GM12878 (cell line): Measurements from ENCODE around the gene SLC34A1. TPM values are rescaled to one million over a fixed set of nuclear protein-coding genes. Genes with fewer than 3 reads are reported as not detected.
"Not testable (repeated sequence)": the region's sequence is repeated elsewhere in the genome, so short reads cannot be mapped to it uniquely, and the experiment has no call there.

Source experiments
- ATAC-seq: fragments of 200-7000 bp; cut with Tn5 transposase; 3 replicates; pipeline ENCODE4 v1.9.1; 2020; ENCODE audit warnings: mild to moderate bottlenecking, moderate library complexity
- BruUV-seq: library from RNA; stranded (reverse); fragments of 400-500 nt; replicated peaks from 2 replicates; lab custom pipeline; 2021; lab: Mats Ljungman, UMichigan
- CTCF ChIA-PET: fragments of 300-600 bp; sonication (Branson Sonifier 250); formaldehyde crosslinking; extraction: SDS; loops from one replicate; lab custom pipeline; 2021; ENCODE audit warnings: inconsistent platforms; lab: Yijun Ruan, JAX
- POLR2A ChIA-PET: fragments of 350-600 bp; formaldehyde crosslinking; extraction: SDS; loops from one replicate; lab custom pipeline; 2021; ENCODE audit warnings: inconsistent platforms; lab: Charles Lee
- RAD21 ChIA-PET: fragments of 300-600 bp; sonication (Branson Sonifier 250); formaldehyde crosslinking; loops from one replicate; lab custom pipeline; 2023; ENCODE audit warnings: antibody characterized with exemption; ENCODE audit not compliant: unreplicated experiment; lab: Charles Lee
- SMC1A ChIA-PET: fragments of 300-600 bp; sonication (Branson Sonifier 250); formaldehyde crosslinking; loops from one replicate; lab custom pipeline; 2023; ENCODE audit not compliant: unreplicated experiment, uncharacterized antibody; lab: Charles Lee
- DNase-seq: peaks from one replicate; pipeline ENCODE4 v3.0.0-alpha.2; 2011; ENCODE audit warnings: low read depth, low spot score
- FAIRE-seq: peaks from 3 replicates; lab custom pipeline; 2011; peaks lifted over from hg19 to GRCh38; lab: Jason Lieb, UNC
- H2AFZ ChIP-seq: 2 replicates; pipeline ENCODE4 v1.6.0; 2011; ENCODE audit warnings: low read depth, low read length, control low read depth; ENCODE audit not compliant: control insufficient read depth
- H3K27ac ChIP-seq: 2 replicates; pipeline ENCODE4 v1.5.1; 2011; ENCODE audit warnings: control low read depth; ENCODE audit not compliant: control insufficient read depth, insufficient read depth
- H3K27me3 ChIP-seq, 2 experiments: replicated peaks in 1 of 2; 2 replicates each; pipeline versions ENCODE4 v1.6.0 to v1.6.1; 2011; ENCODE audit warnings: low read length in 1 of 2; ENCODE audit not compliant: control insufficient read depth in 2 of 2, insufficient read depth in 2 of 2
- H3K36me3 ChIP-seq, 2 experiments: 2 replicates each; pipeline ENCODE4 v1.5.1; 2011; ENCODE audit warnings: low read length in 1 of 2; ENCODE audit not compliant: control insufficient read depth in 2 of 2, insufficient read depth in 2 of 2
- H3K4me1 ChIP-seq: 2 replicates; pipeline ENCODE4 v1.6.1; 2011; ENCODE audit warnings: mild to moderate bottlenecking, low read length, moderate library complexity, mixed read lengths; ENCODE audit not compliant: control insufficient read depth, insufficient read depth
- H3K4me2 ChIP-seq: 2 replicates; pipeline ENCODE4 v1.6.0; 2011; ENCODE audit warnings: control low read depth; ENCODE audit not compliant: control insufficient read depth, insufficient read depth
- H3K4me3 ChIP-seq: fragments of 200-600 bp; sonication (generic); 2 replicates; pipeline ENCODE4 v1.5.1; 2016
- H3K79me2 ChIP-seq: 2 replicates; pipeline ENCODE4 v1.6.0; 2011; ENCODE audit warnings: low read length; ENCODE audit not compliant: control insufficient read depth, insufficient read depth
- H3K9ac ChIP-seq: 2 replicates; pipeline ENCODE4 v1.8.0; 2011; ENCODE audit warnings: low read length, control low read depth, mixed read lengths; ENCODE audit not compliant: control insufficient read depth, insufficient read depth
- H3K9me3 ChIP-seq: replicated peaks from 3 replicates; pipeline ENCODE4 v1.5.1; 2011; ENCODE audit warnings: mild to moderate bottlenecking, low read length; ENCODE audit not compliant: control insufficient read depth, insufficient read depth
- H4K20me1 ChIP-seq: 2 replicates; pipeline ENCODE4 v1.6.0; 2011; ENCODE audit not compliant: control insufficient read depth, insufficient read depth
- ATF7 ChIP-seq: fragments of 450-650 bp; IDR thresholded peaks from 2 replicates; pipeline ENCODE4 v1.6.1; 2016; ENCODE audit warnings: low read depth, mild to moderate bottlenecking
- CHD2 ChIP-seq: IDR thresholded peaks from 2 replicates; pipeline ENCODE4 v1.6.1; 2011; ENCODE audit warnings: low read depth, low read length, improper control_type of control experiment, borderline replicate concordance
- CHD4 ChIP-seq: fragments of 200-600 bp; sonication (generic); IDR thresholded peaks from 2 replicates; pipeline ENCODE4 v1.6.1; 2016; ENCODE audit warnings: mild to moderate bottlenecking
- GATAD2B ChIP-seq: fragments of 450-650 bp; conservative IDR thresholded peaks from 2 replicates; pipeline ENCODE4 v1.6.1; 2017; ENCODE audit warnings: low read depth, mild to moderate bottlenecking, moderate library complexity
- NR2C1 ChIP-seq: fragments of 450-650 bp; IDR thresholded peaks from 2 replicates; pipeline ENCODE4 v1.6.1; 2017; ENCODE audit warnings: antibody characterized with exemption, mild to moderate bottlenecking, moderate library complexity
- SP1 ChIP-seq: IDR thresholded peaks from one replicate; pipeline ENCODE4 v1.6.1; 2011; ENCODE audit warnings: low read depth, low read length
- SREBF1 ChIP-seq: IDR thresholded peaks from 2 replicates; pipeline ENCODE4 v1.6.1; 2012; ENCODE audit warnings: mild to moderate bottlenecking, low read length
- ZBED1 ChIP-seq: IDR thresholded peaks from 2 replicates; pipeline ENCODE4 v1.6.1; 2016; ENCODE audit warnings: borderline replicate concordance
- ZNF24 ChIP-seq: fragments of 450-650 bp; IDR thresholded peaks from 2 replicates; pipeline ENCODE4 v1.6.1; 2017; ENCODE audit warnings: antibody characterized with exemption, mild to moderate bottlenecking
- WGBS: methylation state at CpG from one replicate; pipeline ENCODE4 v1.1.6; 2016; ENCODE audit warnings: low lambda C conversion rate; ENCODE audit not compliant: insufficient replicate concordance, insufficient coverage; ENCODE audit errors: missing lambda C conversion rate; 5-methylcytosine and 5-hydroxymethylcytosine counted together
- in situ Hi-C: fragments of 300-500 bp; cut with MboI; formaldehyde crosslinking; loops from 9 replicates; pipeline ENCODE4 v1.14.3; 2018; ENCODE audit warnings: mixed read lengths
- intact Hi-C: fragments of 100-400 bp; cut with micrococcal nuclease; formaldehyde crosslinking; loops from one replicate; pipeline ENCODE4 v1.14.2; 2022; ENCODE audit not compliant: unreplicated experiment
- polyA plus RNA-seq, 11 experiments: library from polyadenylated mRNA; depleted of rRNA in 4 of 11; unstranded in 6 of 11; stranded (reverse) in 5 of 11; fragments of >200 nt; fragmentation: Nextera tagmentation in 4 of 11; fragmentation: Illumina TruSeq in 1 of 11; extraction: Ambion mirVana in 4 of 11; extraction: Trizol in 1 of 11; gene quantifications; 1 replicate in 1 of 11; 2 replicates in 10 of 11; pipeline versions ENCODE4 v1.2.1 to v1.2.3, GENCODE V29; 2011 to 2016; ENCODE audit warnings: inconsistent platforms in 2 of 11, missing spikeins in 2 of 11, low read depth in 1 of 11
- total RNA-seq, 4 experiments: library from RNA; depleted of rRNA in 3 of 4; stranded (reverse); fragments of >200 nt in 3 of 4; fragmentation: Illumina TruSeq in 1 of 4; extraction: Trizol in 1 of 4; gene quantifications; 2 replicates each; pipeline versions ENCODE4 v1.2.1 to v1.2.3, GENCODE V29; 2013 to 2021
- TF ChIP-seq, protein P1 (sequence below): IDR thresholded peaks from 2 replicates; pipeline ENCODE4 v1.6.1; 2011; ENCODE audit warnings: mild to moderate bottlenecking, low read depth, low read length, moderate library complexity; ENCODE audit not compliant: insufficient replicate concordance
- TF ChIP-seq, protein P2 (sequence below): fragments of 450-650 bp; IDR thresholded peaks from 2 replicates; pipeline ENCODE4 v1.6.1; 2017; ENCODE audit warnings: mild to moderate bottlenecking, low read depth, inconsistent platforms; ENCODE audit not compliant: poor library complexity, severe bottlenecking

SLC34A1 gene
- total and polyA plus RNA-seq, 10 of the 15 experiments (the other 5 are each of a cell fraction or from before 2014, with no cell fraction given) = 0.03 to 0.14 (median 0.09) TPM; not detected in 2

DNA sequence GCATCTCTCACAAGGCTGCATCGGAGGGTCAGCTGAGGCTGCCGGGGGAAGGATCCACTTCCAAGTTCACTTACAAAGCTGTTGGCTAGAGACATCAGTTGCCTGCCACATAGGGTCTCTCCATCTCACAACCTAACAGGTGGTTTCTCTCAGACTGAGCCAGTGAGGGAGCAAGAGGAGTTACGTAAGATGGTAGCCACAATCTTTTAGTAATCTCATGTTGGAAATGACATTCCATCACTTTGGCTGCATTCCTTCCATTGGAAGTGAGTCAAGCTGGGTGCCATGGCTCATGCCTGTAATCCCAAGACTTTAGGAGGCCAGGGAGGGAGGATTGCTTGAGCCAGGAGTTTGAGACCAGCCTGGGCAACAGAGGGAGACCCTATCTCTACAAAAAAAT lies 34.8 kb downstream of the SLC34A1 start:
- in situ Hi-C loops = no loop called here
- H3K4me1 ChIP-seq = no peaks in the 10 kb centered on the region
- POLR2A ChIA-PET = no interaction called here
- DNase-seq = no peak
- TF ChIP-seq NR2C1 (no peak), CHD2 (no peak), SREBF1 (no peak), GATAD2B (no peak), SP1 (no peak), ZBED1 (no peak), ATF7 (no peak), CHD4 (no peak), ZNF24 (no peak)
- TF ChIP-seq, protein P1, sequence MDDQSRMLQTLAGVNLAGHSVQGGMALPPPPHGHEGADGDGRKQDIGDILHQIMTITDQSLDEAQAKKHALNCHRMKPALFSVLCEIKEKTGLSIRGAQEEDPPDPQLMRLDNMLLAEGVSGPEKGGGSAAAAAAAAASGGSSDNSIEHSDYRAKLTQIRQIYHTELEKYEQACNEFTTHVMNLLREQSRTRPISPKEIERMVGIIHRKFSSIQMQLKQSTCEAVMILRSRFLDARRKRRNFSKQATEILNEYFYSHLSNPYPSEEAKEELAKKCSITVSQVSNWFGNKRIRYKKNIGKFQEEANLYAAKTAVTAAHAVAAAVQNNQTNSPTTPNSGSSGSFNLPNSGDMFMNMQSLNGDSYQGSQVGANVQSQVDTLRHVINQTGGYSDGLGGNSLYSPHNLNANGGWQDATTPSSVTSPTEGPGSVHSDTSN = no peak
- TF ChIP-seq, protein P2, sequence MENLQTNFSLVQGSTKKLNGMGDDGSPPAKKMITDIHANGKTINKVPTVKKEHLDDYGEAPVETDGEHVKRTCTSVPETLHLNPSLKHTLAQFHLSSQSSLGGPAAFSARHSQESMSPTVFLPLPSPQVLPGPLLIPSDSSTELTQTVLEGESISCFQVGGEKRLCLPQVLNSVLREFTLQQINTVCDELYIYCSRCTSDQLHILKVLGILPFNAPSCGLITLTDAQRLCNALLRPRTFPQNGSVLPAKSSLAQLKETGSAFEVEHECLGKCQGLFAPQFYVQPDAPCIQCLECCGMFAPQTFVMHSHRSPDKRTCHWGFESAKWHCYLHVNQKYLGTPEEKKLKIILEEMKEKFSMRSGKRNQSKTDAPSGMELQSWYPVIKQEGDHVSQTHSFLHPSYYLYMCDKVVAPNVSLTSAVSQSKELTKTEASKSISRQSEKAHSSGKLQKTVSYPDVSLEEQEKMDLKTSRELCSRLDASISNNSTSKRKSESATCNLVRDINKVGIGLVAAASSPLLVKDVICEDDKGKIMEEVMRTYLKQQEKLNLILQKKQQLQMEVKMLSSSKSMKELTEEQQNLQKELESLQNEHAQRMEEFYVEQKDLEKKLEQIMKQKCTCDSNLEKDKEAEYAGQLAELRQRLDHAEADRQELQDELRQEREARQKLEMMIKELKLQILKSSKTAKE = no peak
- TF ChIP-seq, all 136 proteins: peak for 0
- 98% methylated on average over 3 of the region's 3 CpGs for WGBS
- intact Hi-C loops = no loop called here
- Histone ChIP-seq H3K9ac (no peak overlapping the region), H3K4me2 (no peak overlapping the region), H3K9me3 (no peaks in the 10 kb centered on the region), H3K79me2 (no peaks in the 10 kb centered on the region), H2AFZ (no peak overlapping the region), H3K4me3 (no peak overlapping the region), H4K20me1 (no peaks in the 10 kb centered on the region), H3K27me3 (no peaks in the 10 kb centered on the region), H3K36me3 (no peaks in the 10 kb centered on the region), H3K27ac (no peak overlapping the region)
- BruUV-seq = no TSS peak
- CTCF ChIA-PET = interaction anchor here (1.1 kb wide), 1 partner anchor 14 kb away, joined by 4 read pairs; no protein-coding TSS in a partner anchor
- RAD21 ChIA-PET = no interaction called here
- FAIRE-seq (no peak), ATAC-seq (no peak)
- SMC1A ChIA-PET = interaction anchor here (1.2 to 1.5 kb wide), 2 partner anchors 10 to 15 kb away, joined by 3 to 4 read pairs; no protein-coding TSS in a partner anchor

DNA sequence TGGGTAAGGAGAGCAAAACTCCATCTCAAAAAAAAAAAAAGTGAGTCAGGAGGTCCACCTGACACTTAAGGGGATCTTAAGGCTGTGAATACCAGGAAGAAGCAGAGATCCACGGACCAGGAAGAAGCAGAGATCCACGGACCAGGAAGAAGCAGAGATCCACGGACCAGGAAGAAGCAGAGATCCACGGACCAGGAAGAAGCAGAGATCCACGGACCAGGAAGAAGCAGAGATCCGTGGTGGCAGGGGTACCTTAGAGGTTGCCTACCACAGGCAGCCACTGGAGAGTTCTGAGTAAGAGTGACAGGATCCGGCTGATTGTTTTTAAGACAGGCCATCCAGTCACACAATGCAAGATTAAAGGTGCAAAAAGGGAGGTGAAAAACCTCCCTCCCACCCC lies 36.2 kb downstream of the SLC34A1 start:
- H3K9ac ChIP-seq, H3K9me3 ChIP-seq, H3K27me3 ChIP-seq, FAIRE-seq, H3K36me3 ChIP-seq, in situ Hi-C loops, RAD21 ChIA-PET, H3K4me1 ChIP-seq, POLR2A ChIA-PET, H3K79me2 ChIP-seq, CTCF ChIA-PET, H3K27ac ChIP-seq, H4K20me1 ChIP-seq, H3K4me2 ChIP-seq, ATAC-seq, intact Hi-C loops, DNase-seq, BruUV-seq, H3K4me3 ChIP-seq, H2AFZ ChIP-seq: not testable (repeated sequence)
- WGBS = 40% methylated on average over 7 of the region's 7 CpGs
- SMC1A ChIA-PET = interaction anchor here (1.5 kb wide), 1 partner anchor 16 kb away, joined by 6 read pairs; no protein-coding TSS in a partner anchor
